Left ventricle myocardium inferior (tissue), 1 donor: ENCODE results near the gene STMN1. TPM values are rescaled to one million over a fixed set of nuclear protein-coding genes. Genes with fewer than 3 reads are reported as not detected.
A peak's percentile ranks its signal among the peaks of the same experiment; 100 is the strongest.

Experiments
- DNase-seq: peaks from one replicate; pipeline ENCODE4 v3.0.0-alpha.2; 2020
- H3K27ac ChIP-seq: fragments of 200-600 bp; replicated peaks from 2 replicates; pipeline ENCODE4 v1.8.0; 2021
- H3K27me3 ChIP-seq: fragments of 200-600 bp; 2 replicates; pipeline ENCODE4 v1.8.0; 2021; ENCODE audit warnings: low read depth
- H3K36me3 ChIP-seq: fragments of 200-600 bp; 2 replicates; pipeline ENCODE4 v1.8.0; 2021
- H3K4me1 ChIP-seq: fragments of 200-600 bp; 2 replicates; pipeline ENCODE4 v1.8.0; 2021
- H3K4me3 ChIP-seq: fragments of 200-600 bp; 2 replicates; pipeline ENCODE4 v1.8.0; 2021; ENCODE audit warnings: mild to moderate bottlenecking, moderate library complexity
- H3K9me3 ChIP-seq: fragments of 200-600 bp; replicated peaks from 2 replicates; pipeline ENCODE4 v1.8.0; 2021
- CTCF ChIP-seq: fragments of 200-600 bp; IDR thresholded peaks from 2 replicates; pipeline ENCODE4 v1.8.0; 2021; ENCODE audit warnings: antibody characterized with exemption, mild to moderate bottlenecking, borderline replicate concordance
- intact Hi-C: fragments of 100-400 bp; cut with micrococcal nuclease; formaldehyde crosslinking; loops from one replicate; pipeline ENCODE4 v1.11.0; 2022
- total RNA-seq: library from RNA; stranded (reverse); fragmentation: NEBNext Ultra II Directional; extraction: Animal tissue kit (Norgen Biotek cat#: 25700); gene quantifications from one replicate; pipeline ENCODE4 v1.2.1, GENCODE V29; 2021
- donor health status: DM: no; HTN: yes; CAD: no; lungs with severe emphysema.

Gene STMN1
- total RNA-seq, 1 donor from 2014 or later = 47.1 TPM

DNA sequence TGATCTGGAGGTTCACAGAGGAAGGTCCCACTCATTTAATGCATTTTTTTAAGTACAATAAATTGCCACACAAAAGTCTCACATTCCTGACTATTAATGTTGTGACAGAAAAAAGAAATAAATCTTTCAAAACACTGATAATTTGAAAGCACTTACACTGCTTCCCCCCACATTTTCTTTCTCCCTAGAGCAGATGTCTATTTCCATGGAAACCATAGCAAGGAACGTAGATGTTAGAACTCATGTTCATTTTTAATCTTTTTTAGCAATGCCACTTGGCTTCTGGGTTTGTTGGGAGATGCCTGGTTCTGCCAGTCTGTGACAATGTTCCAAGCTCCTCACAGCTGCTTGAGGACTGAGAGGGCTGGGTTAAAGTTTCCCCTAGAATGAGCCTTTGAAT, 1.9 kb upstream of the STMN1 start:
- H3K36me3 ChIP-seq = no peaks in the 10 kb centered on the region
- TF ChIP-seq CTCF = no peak
- H3K4me1 ChIP-seq = peaks cover 39% of the 10 kb centered on the region
- H3K27ac ChIP-seq = no peak overlapping the region
- no peaks in the 10 kb centered on the region for H3K9me3 ChIP-seq
- no peak for DNase-seq
- no peaks in the 10 kb centered on the region for H3K27me3 ChIP-seq
- intact Hi-C loops = no loop called here
- H3K4me3 ChIP-seq = no peak overlapping the region

DNA sequence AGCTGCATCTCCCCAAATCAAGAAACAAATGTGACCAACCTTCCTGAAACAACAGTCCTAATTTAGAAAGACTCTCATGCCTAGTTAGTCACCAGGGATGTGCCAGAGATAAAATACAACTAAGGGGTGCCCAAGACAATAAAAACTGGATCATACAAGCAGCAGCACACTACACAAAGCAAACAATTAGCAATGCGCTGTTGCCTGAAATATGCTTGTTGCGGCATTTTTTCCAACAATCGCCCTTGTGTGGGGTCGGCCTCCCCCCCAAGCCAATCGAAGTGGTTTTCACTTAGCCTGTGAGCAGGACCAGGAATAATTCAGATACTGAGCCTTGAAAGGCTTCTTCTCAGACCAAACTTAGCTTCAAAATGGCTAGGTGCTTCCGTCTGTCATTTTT, 1.4 kb upstream of the STMN1 start:
- H3K27ac ChIP-seq = peak overlapping the region; percentile 75

DNA sequence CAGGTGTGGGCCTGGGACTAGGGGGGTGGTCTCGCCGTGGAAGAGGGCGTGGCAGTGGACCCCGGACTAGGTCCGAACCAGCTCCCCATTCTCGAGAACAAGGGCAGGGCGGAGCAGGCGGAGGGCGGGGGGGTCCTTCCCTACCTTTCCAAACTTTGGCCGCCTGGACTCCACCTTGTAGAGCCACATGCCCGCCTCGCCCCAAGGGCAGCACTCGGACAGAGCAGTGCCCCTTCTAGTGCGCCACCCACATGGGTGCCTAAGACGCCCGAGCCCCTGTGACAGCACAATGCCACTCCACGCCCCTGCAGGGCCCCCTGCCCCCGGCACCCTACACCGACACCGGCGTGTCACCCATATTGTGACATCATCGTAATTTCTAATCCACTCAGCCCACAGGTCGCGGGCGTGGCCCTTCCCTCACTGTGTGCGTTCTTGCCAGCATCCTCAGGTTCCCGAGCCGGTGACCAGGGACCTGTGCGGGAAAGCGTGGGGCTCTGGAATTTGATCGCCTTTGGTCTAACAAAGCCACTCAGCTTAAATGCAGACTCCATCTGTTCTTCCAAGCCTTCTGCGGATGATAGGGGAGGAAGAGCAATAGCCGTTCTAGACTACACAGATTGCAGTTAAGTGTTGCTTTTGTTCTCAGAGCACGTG, 553 bp upstream of the STMN1 start:
- no peak for TF ChIP-seq CTCF
- peak overlapping the region; percentile 88 for H3K4me3 ChIP-seq
- no peaks in the 10 kb centered on the region for H3K9me3 ChIP-seq
- H3K27me3 ChIP-seq = no peaks in the 10 kb centered on the region
- intact Hi-C loops = no loop called here
- peak overlapping the region; percentile 75 for H3K27ac ChIP-seq
- H3K36me3 ChIP-seq = no peaks in the 10 kb centered on the region
- DNase-seq = peak; percentile 16
- H3K4me1 ChIP-seq = peaks cover 34% of the 10 kb centered on the region

More for the DNA sequence above, 1.4 kb upstream of the STMN1 start:
- no peaks in the 10 kb centered on the region for H3K9me3 ChIP-seq
- no peak overlapping the region for H3K4me3 ChIP-seq
- H3K4me1 ChIP-seq = peaks cover 38% of the 10 kb centered on the region
- intact Hi-C loops = no loop called here
- TF ChIP-seq CTCF = no peak
- no peak for DNase-seq
- no peaks in the 10 kb centered on the region for H3K36me3 ChIP-seq
- no peaks in the 10 kb centered on the region for H3K27me3 ChIP-seq

- Histone ChIP-seq H3K36me3 (peaks cover 5% of the 10 kb centered on the region), H3K9me3 (no peaks in the 10 kb centered on the region), H3K27me3 (no peaks in the 10 kb centered on the region), H3K27ac (peak overlapping the region; percentile 75), H3K4me1 (peaks cover 34% of the 10 kb centered on the region), H3K4me3 (peak overlapping the region; percentile 88)
- intact Hi-C loops = no loop called here
- TF ChIP-seq CTCF = peak; percentile 7
- DNase-seq = peak; percentile 96
These were observed 1.1 kb downstream of the STMN1 start for GRCh38 chr1:25904943-25905679.

DNA sequence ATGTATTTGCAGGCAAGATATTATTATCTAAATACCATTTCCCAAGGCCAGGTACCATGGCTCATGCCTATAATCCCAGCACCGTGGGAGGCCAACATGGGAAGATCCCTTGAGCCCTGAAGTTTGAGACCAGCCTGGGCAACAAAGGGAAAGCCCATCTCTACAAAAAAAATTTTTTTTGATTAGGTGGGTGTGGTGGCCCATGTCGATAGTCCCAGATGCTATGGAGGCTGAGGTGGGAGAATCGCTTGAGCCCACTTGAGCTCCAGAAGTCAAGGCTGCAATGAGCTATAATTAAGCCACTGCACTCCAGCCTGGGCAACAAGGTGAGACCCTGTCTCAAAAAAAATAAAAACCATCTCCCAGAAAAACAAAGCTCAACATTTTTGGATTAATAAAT, 2.2 kb downstream of the STMN1 start:
- no peak for TF ChIP-seq CTCF
- no peak overlapping the region for H3K27ac ChIP-seq
- H3K4me3 ChIP-seq = no peak overlapping the region
- peaks cover 34% of the 10 kb centered on the region for H3K4me1 ChIP-seq
- intact Hi-C loops = no loop called here
- H3K27me3 ChIP-seq = no peaks in the 10 kb centered on the region
- H3K36me3 ChIP-seq = peaks cover 8% of the 10 kb centered on the region
- DNase-seq = no peak
- no peaks in the 10 kb centered on the region for H3K9me3 ChIP-seq
